DOHH2 (cell line): ENCODE data around the gene SPATA6L.

Experiments
- H3F3A ChIP-seq: fragments of 200-600 bp; sonication (generic), shearing (Covaris generic); 2 replicates; pipeline ENCODE4 v1.6.0; 2016; ENCODE audit warnings: antibody characterized with exemption, mild to moderate bottlenecking; ENCODE audit not compliant: control insufficient read depth, insufficient read depth
- H3K27ac ChIP-seq: fragments of 200-600 bp; sonication (generic); 2 replicates; pipeline ENCODE4 v1.5.1; 2014; ENCODE audit warnings: low read depth, mild to moderate bottlenecking, low read length, moderate library complexity
- H3K27me3 ChIP-seq: fragments of 200-600 bp; sonication (generic); 2 replicates; pipeline ENCODE4 v1.6.1; 2014; ENCODE audit warnings: mild to moderate bottlenecking, low read length, mixed read lengths; ENCODE audit not compliant: control insufficient read depth
- H3K36me3 ChIP-seq: fragments of 200-600 bp; sonication (generic); 2 replicates; pipeline ENCODE4 v1.6.1; 2014; ENCODE audit warnings: mild to moderate bottlenecking, low read length, moderate library complexity, mixed read lengths; ENCODE audit not compliant: control insufficient read depth
- H3K4me1 ChIP-seq: fragments of 200-600 bp; sonication (generic); 2 replicates; pipeline ENCODE4 v1.6.1; 2014; ENCODE audit warnings: mild to moderate bottlenecking, low read length, mixed read lengths; ENCODE audit not compliant: control insufficient read depth
- H3K4me2 ChIP-seq: fragments of 200-600 bp; sonication (generic); 2 replicates; pipeline ENCODE4 v1.6.0; 2014; ENCODE audit warnings: mild to moderate bottlenecking, low read length, moderate library complexity
- H3K4me3 ChIP-seq: fragments of 200-600 bp; sonication (generic); 2 replicates; pipeline ENCODE4 v1.5.1; 2014; ENCODE audit warnings: mild to moderate bottlenecking, low read length, mixed read lengths
- H3K79me2 ChIP-seq: fragments of 200-600 bp; sonication (generic); 2 replicates; pipeline ENCODE4 v1.6.1; 2014; ENCODE audit warnings: mild to moderate bottlenecking, low read length, mixed read lengths; ENCODE audit not compliant: control insufficient read depth
- H3K9me2 ChIP-seq: fragments of 200-600 bp; sonication (generic); replicated peaks from 2 replicates; pipeline ENCODE4 v1.6.1; 2014; ENCODE audit warnings: mild to moderate bottlenecking, low read length, mixed read lengths; ENCODE audit not compliant: control insufficient read depth
- H3K9me3 ChIP-seq: fragments of 200-600 bp; sonication (generic); 2 replicates; pipeline ENCODE4 v1.6.1; 2014; ENCODE audit warnings: antibody characterized with exemption, low read length, mixed read lengths; ENCODE audit not compliant: control insufficient read depth, insufficient read depth
- H4K20me1 ChIP-seq: fragments of 200-600 bp; sonication (generic); 2 replicates; pipeline ENCODE4 v1.6.0; 2014; ENCODE audit warnings: low read depth, mild to moderate bottlenecking, antibody characterized with exemption, low read length, moderate library complexity; ENCODE audit not compliant: control insufficient read depth, insufficient read depth
- CTCF ChIP-seq: fragments of 200-600 bp; sonication (generic); IDR thresholded peaks from one replicate; pipeline ENCODE4 v1.5.1; 2014; ENCODE audit warnings: antibody characterized with exemption, mild to moderate bottlenecking, low read depth, low read length; ENCODE audit not compliant: poor library complexity, severe bottlenecking
- EZH2phosphoT487 ChIP-seq: fragments of 200-600 bp; sonication (generic); IDR thresholded peaks from 2 replicates; pipeline ENCODE4 v1.6.1; 2017; ENCODE audit warnings: borderline replicate concordance, mild to moderate bottlenecking, antibody characterized with exemption, low read length, moderate library complexity, mixed read lengths

SPATA6L gene

DNA sequence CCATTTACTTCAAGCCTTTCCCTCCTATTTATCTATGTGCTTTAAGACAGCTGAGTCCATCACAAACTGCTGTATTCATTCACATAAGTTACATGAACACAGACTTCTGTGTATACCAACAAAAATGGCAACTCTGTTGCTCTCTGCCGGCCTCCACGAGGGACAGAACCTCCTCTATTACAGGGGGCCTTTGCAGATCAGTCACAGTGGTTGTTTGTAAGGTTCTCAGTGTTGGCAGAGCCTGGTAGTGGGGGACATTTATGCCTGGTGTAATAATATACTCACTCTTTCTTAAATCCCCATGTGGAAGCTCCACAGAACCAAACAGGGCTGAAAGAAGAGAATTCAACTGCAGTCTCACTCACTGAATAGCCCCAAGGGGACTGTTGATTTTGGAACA is 99.5 kb downstream of the SPATA6L start:
- Histone ChIP-seq H3K4me3 (no peak overlapping the region), H3K36me3 (no peaks in the 10 kb centered on the region), H4K20me1 (no peaks in the 10 kb centered on the region), H3K27me3 (no peaks in the 10 kb centered on the region), H3K4me1 (no peaks in the 10 kb centered on the region), H3K9me3 (no peaks in the 10 kb centered on the region), H3F3A (no peaks in the 10 kb centered on the region), H3K9me2 (no peaks in the 10 kb centered on the region), H3K4me2 (no peak overlapping the region), H3K27ac (no peak overlapping the region), H3K79me2 (no peaks in the 10 kb centered on the region)
- TF ChIP-seq EZH2phosphoT487 (no peak), CTCF (no peak)

- H3K9me3 ChIP-seq, result no peaks in the 10 kb centered on the region
- H3K27ac ChIP-seq, result no peak overlapping the region
- no peaks in the 10 kb centered on the region for H3K79me2 ChIP-seq
- H3K4me2 ChIP-seq, result no peak overlapping the region
- H3K4me1 ChIP-seq, result peaks cover 15% of the 10 kb centered on the region
- no peaks in the 10 kb centered on the region for H3F3A ChIP-seq
- H3K9me2 ChIP-seq, result no peaks in the 10 kb centered on the region
- no peaks in the 10 kb centered on the region for H4K20me1 ChIP-seq
- H3K27me3 ChIP-seq, result no peaks in the 10 kb centered on the region
- no peak overlapping the region for H3K4me3 ChIP-seq
- no peaks in the 10 kb centered on the region for H3K36me3 ChIP-seq
- TF ChIP-seq CTCF (no peak), EZH2phosphoT487 (no peak)
Measured at GRCh38 chr9:4563105-4563504, 103.2 kb downstream of the SPATA6L start.

GRCh38 chr9:4559261-4560182 is 106.8 kb downstream of the SPATA6L start:
- Histone ChIP-seq H3K4me1 (peaks cover 26% of the 10 kb centered on the region), H3F3A (no peaks in the 10 kb centered on the region), H3K9me3 (no peaks in the 10 kb centered on the region), H3K36me3 (no peaks in the 10 kb centered on the region), H3K4me2 (peak overlapping the region; percentile 56), H3K27me3 (no peaks in the 10 kb centered on the region), H3K9me2 (no peaks in the 10 kb centered on the region), H3K79me2 (no peaks in the 10 kb centered on the region), H3K27ac (no peak overlapping the region), H3K4me3 (peak overlapping the region; percentile 43), H4K20me1 (no peaks in the 10 kb centered on the region)
- TF ChIP-seq CTCF, result no peak
- no peak for TF ChIP-seq EZH2phosphoT487
